ENCODE data around the gene ARHGAP19. TPM values are rescaled to one million over a fixed set of nuclear protein-coding genes. Genes with fewer than 3 reads are reported as not detected.

ARHGAP19 gene
- total and polyA plus RNA-seq, 2 of the 8 experiments (the other 6 are each of a cell fraction or from before 2014, with no cell fraction given) = 13.3 to 32.1 TPM

- no peak for TF ChIP-seq CHD7 (IDR thresholded peaks at IDR 0.05; ENCODE audit: insufficient replicate concordance, low read length)
- TF ChIP-seq CREB1 (IDR thresholded peaks at IDR 0.05) = peak; percentile 92
- TF ChIP-seq TEAD4 (IDR thresholded peaks at IDR 0.05; ENCODE audit: low read depth, low read length) = 0 out of 2 replicates have a peak, but pooled peaks have one; percentile 3
Measured at GRCh38 chr10:97318772-97319651, 26.6 kb upstream of the ARHGAP19 start, which contains the start of gene FRAT1 (continued).
